Esophagus muscularis mucosa (tissue), 3 donors: ENCODE results near the gene KLHL29.

Experiments used
- CTCF ChIP-seq, 3 experiments: fragments of 200-600 bp in 2 of 3; fragments of 450-650 bp in 1 of 3; sonication (generic) in 2 of 3; IDR thresholded peaks; one replicate each; pipeline ENCODE4 v1.5.1; 2017 to 2019; ENCODE audit warnings: antibody characterized with exemption in 3 of 3, mild to moderate bottlenecking in 2 of 3, moderate library complexity in 1 of 3
- POLR2A ChIP-seq: fragments of 450-650 bp; IDR thresholded peaks from one replicate; pipeline ENCODE4 v1.6.1; 2017; ENCODE audit warnings: antibody characterized with exemption, moderate library complexity, mild to moderate bottlenecking, low read depth
- POLR2AphosphoS5 ChIP-seq, 2 donors: sonication (generic); formaldehyde crosslinking; IDR thresholded peaks; one replicate each; pipeline ENCODE4 v1.6.1; 2017; ENCODE audit warnings: antibody characterized with exemption in 2 of 2

GRCh38 chr2:23603581-23603980 lies 218.6 kb downstream of the KLHL29 start:
- TF ChIP-seq CTCF (IDR thresholded peaks at IDR 0.05) (no peak), POLR2A (no peak), POLR2AphosphoS5 (IDR thresholded peaks at IDR 0.05) (no peak)
